AG04450 (cell line): ENCODE results near the gene RSBN1. TPM values are rescaled to one million over a fixed set of nuclear protein-coding genes. Genes with fewer than 3 reads are reported as not detected.

Experiments used
- CTCF ChIA-PET: fragments of 300-600, 350-600 bp; formaldehyde crosslinking; extraction: SDS; loops from one replicate; lab custom pipeline; 2022; ENCODE audit warnings: antibody characterized with exemption, inconsistent platforms; lab: Charles Lee
- POLR2A ChIA-PET: fragments of 350-600 bp; formaldehyde crosslinking; extraction: SDS; loops from one replicate; lab custom pipeline; 2021; ENCODE audit warnings: antibody characterized with exemption, inconsistent platforms; lab: Yijun Ruan, JAX
- DNase-seq: peaks from one replicate; pipeline ENCODE4 v3.0.0-alpha.2; 2011; ENCODE audit warnings: low read depth, low spot score
- H3K27ac ChIP-seq: one replicate; pipeline ENCODE4 v1.5.1; 2012; ENCODE audit warnings: low read depth, low read length, control low read depth
- H3K27me3 ChIP-seq: one replicate; pipeline ENCODE4 v1.6.0; 2012; ENCODE audit warnings: low read length; ENCODE audit not compliant: control insufficient read depth, insufficient read depth
- H3K4me3 ChIP-seq: 2 replicates; pipeline ENCODE4 v1.5.1; 2011; ENCODE audit warnings: mild to moderate bottlenecking, low read depth, low read length, control low read depth
- H3K9me3 ChIP-seq: 2 replicates; pipeline ENCODE4 v1.5.1; 2012; ENCODE audit warnings: low read length; ENCODE audit not compliant: control insufficient read depth, insufficient read depth
- CTCF ChIP-seq: IDR thresholded peaks from 2 replicates; pipeline ENCODE4 v1.5.1; 2011; ENCODE audit warnings: low read depth, low read length, control low read depth, inconsistent platforms
- polyA plus RNA-seq: library from polyadenylated mRNA; depleted of rRNA; stranded (reverse); fragments of >200 nt; gene quantifications from 2 replicates; pipeline ENCODE4 v1.2.3, GENCODE V29; 2011

Gene RSBN1
- polyA plus RNA-seq, 1 experiment, result 12.2 TPM

- Histone ChIP-seq H3K9me3 (no peaks in the 10 kb centered on the region), H3K4me3 (no peak overlapping the region), H3K27me3 (no peaks in the 10 kb centered on the region), H3K27ac (no peak overlapping the region)
- CTCF ChIA-PET, result interaction anchor here (0.6 to 1.0 kb wide), 2 partner anchors 679 to 1891 kb away, joined by 3 read pairs; partner anchors contain the start of gene LRIG2
- POLR2A ChIA-PET, result no interaction called here
- no peak for DNase-seq
- TF ChIP-seq CTCF, result no peak
Measured at GRCh38 chr1:113751516-113751915, 60.8 kb downstream of the RSBN1 start.

- no peak for DNase-seq
- CTCF ChIA-PET, result interaction anchor here (0.6 kb wide), 1 partner anchor 1891 kb away, joined by 3 read pairs; no protein-coding TSS in a partner anchor
- no peaks in the 10 kb centered on the region for H3K9me3 ChIP-seq
- no peaks in the 10 kb centered on the region for H3K27me3 ChIP-seq
- no peak for TF ChIP-seq CTCF
- H3K27ac ChIP-seq, result no peak overlapping the region
- POLR2A ChIA-PET, result no interaction called here
- H3K4me3 ChIP-seq, result no peak overlapping the region
Measured at GRCh38 chr1:113751114-113751513, 61.2 kb downstream of the RSBN1 start.

- H3K27ac ChIP-seq, result no peak overlapping the region
- no peak for TF ChIP-seq CTCF
- ChIA-PET POLR2A (no interaction called here), CTCF (no interaction called here)
- DNase-seq, result no peak
- H3K27me3 ChIP-seq, result no peaks in the 10 kb centered on the region
- H3K4me3 ChIP-seq, result no peak overlapping the region
- H3K9me3 ChIP-seq, result no peaks in the 10 kb centered on the region
Measured at GRCh38 chr1:113749402-113749801, 62.9 kb downstream of the RSBN1 start.

- no peak for DNase-seq
- no peak overlapping the region for H3K4me3 ChIP-seq
- no peaks in the 10 kb centered on the region for H3K9me3 ChIP-seq
- no peak for TF ChIP-seq CTCF
- H3K27ac ChIP-seq, result no peak overlapping the region
- ChIA-PET POLR2A (interaction anchor here (0.8 kb wide), 1 partner anchor 65 kb away, joined by 3 read pairs; the partner anchor contains the start of gene RSBN1), CTCF (interaction anchor here (1.2 kb wide), 1 partner anchor 606 kb away, joined by 3 read pairs; no protein-coding TSS in a partner anchor)
- H3K27me3 ChIP-seq, result no peaks in the 10 kb centered on the region
Measured at GRCh38 chr1:113747376-113747775, 64.9 kb downstream of the RSBN1 start.

- ChIA-PET POLR2A (no interaction called here), CTCF (no interaction called here)
- Histone ChIP-seq H3K27ac (no peak overlapping the region), H3K27me3 (no peaks in the 10 kb centered on the region), H3K9me3 (no peaks in the 10 kb centered on the region), H3K4me3 (no peak overlapping the region)
- no peak for DNase-seq
- TF ChIP-seq CTCF, result no peak
Measured at GRCh38 chr1:113745425-113745824, 66.9 kb downstream of the RSBN1 start.
